Pancreas (tissue), 10 donors: ENCODE measurements around the gene BRICD5. TPM values are rescaled to one million over a fixed set of nuclear protein-coding genes. Genes with fewer than 3 reads are reported as not detected.

Experiments used
- ATAC-seq, 4 donors: fragments of 200-7000 bp; cut with Tn5 transposase; one replicate each; pipeline versions ENCODE4 v1.8.0 to v1.9.1; 2020; ENCODE audit warnings: mild to moderate bottlenecking in 4 of 4, moderate library complexity in 4 of 4
- DNase-seq, 6 donors: peaks; one replicate each; pipeline ENCODE4 v3.0.0-alpha.2; 2020
- FAIRE-seq: peaks from 2 replicates; lab custom pipeline; 2012; peaks lifted over from hg19 to GRCh38; lab: Jason Lieb, UNC
- H3K27ac ChIP-seq, 4 donors: fragments of 200-600 bp; sonication (generic); 1 replicate in 3 of 4; 2 replicates in 1 of 4; pipeline versions ENCODE4 v1.5.0 to v1.8.0; 2020
- H3K27me3 ChIP-seq, 4 donors: fragments of 200-600 bp; one replicate each; pipeline ENCODE4 v1.8.0; 2021
- H3K36me3 ChIP-seq, 3 donors: fragments of 200-600 bp; sonication (generic) in 1 of 3; one replicate each; pipeline versions ENCODE4 v1.5.0 to v1.8.0; 2020 to 2021
- H3K4me1 ChIP-seq, 3 donors: fragments of 200-600 bp; one replicate each; pipeline ENCODE4 v1.8.0; 2021
- H3K4me3 ChIP-seq, 4 donors: fragments of 200-600 bp; sonication (generic) in 2 of 4; one replicate each; pipeline versions ENCODE4 v1.5.0 to v1.8.0; 2020 to 2021
- H3K9me3 ChIP-seq, 4 donors: fragments of 200-600 bp; one replicate each; pipeline ENCODE4 v1.8.0; 2021
- WGBS, 2 donors: extraction: QIAGEN DNeasy Blood & Tissue Kit; methylation state at CpG; one replicate each; pipeline ENCODE4 v1.1.7; 2013; 5-methylcytosine and 5-hydroxymethylcytosine counted together
- intact Hi-C, 3 donors: fragments of 100-400 bp; cut with DNase I; formaldehyde crosslinking; loops; one replicate each; pipeline versions ENCODE4 v1.11.1 to v1.14.2; 2022
- polyA plus RNA-seq, 2 donors: library from polyadenylated mRNA; stranded (reverse); fragments of 200-250 nt; gene quantifications; one replicate each; pipeline ENCODE4 v1.2.3, GENCODE V29; 2013
- total RNA-seq, 6 donors: library from RNA; stranded (reverse); fragmentation: NEBNext Ultra II Directional in 4 of 6; extraction: Animal tissue kit (Norgen Biotek cat#: 25700) in 4 of 6; gene quantifications; one replicate each; pipeline versions ENCODE4 v1.2.1 to v1.2.4, GENCODE V29; 2021 to 2023
- TF ChIP-seq, protein P1 (sequence below), 4 donors: fragments of 200-600 bp; sonication (generic) in 3 of 4; IDR thresholded peaks; one replicate each; pipeline versions ENCODE4 v1.5.0 to v1.8.0; 2021; ENCODE audit warnings: antibody characterized with exemption in 4 of 4
- donor health status: healthy with polysubstance abuse.
- donor health status: DM: no; HTN: no; CAD: no; lungs with moderate emphysema.
- donor health status: DM: no; HTN: no; CAD: no.
- donor health status: control.
- donor health status: control.
- donor health status: Bipolar disorder and iron deficiency.
- donor health status: DM: yes; HTN: yes; CAD: no.
- donor health status: DM: no; HTN: no; CAD: no.
- donor health status: DM: no; HTN: no; CAD: no.
- donor health status: DM: yes; HTN: yes; CAD: no.

Gene BRICD5
- total and polyA plus RNA-seq, 8 donors: 1.0 to 24.5 (median 2.1) TPM

DNA sequence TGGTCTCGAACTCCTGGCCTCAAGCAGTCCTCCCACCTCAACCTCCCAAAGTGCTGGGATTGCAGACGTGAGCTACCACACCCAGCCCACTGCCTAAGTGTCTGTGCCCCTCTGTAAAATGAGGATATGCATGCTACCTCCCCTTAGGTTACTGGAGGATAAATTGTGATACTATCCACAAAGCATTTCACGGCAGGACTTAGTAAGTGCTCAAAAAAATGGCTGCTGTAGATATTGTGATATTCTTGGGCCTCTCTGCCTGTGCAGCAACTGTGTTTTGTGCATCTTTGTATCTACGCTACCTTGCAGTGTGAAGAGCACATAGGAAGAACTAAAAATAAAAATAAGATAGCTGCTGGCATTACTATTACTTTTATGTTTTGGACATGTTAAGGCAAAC is 12.4 kb downstream of the BRICD5 start:
- WGBS, 2 donors: 69 to 74% methylated on average over 4 of the region's 4 CpGs
- TF ChIP-seq, protein P1, sequence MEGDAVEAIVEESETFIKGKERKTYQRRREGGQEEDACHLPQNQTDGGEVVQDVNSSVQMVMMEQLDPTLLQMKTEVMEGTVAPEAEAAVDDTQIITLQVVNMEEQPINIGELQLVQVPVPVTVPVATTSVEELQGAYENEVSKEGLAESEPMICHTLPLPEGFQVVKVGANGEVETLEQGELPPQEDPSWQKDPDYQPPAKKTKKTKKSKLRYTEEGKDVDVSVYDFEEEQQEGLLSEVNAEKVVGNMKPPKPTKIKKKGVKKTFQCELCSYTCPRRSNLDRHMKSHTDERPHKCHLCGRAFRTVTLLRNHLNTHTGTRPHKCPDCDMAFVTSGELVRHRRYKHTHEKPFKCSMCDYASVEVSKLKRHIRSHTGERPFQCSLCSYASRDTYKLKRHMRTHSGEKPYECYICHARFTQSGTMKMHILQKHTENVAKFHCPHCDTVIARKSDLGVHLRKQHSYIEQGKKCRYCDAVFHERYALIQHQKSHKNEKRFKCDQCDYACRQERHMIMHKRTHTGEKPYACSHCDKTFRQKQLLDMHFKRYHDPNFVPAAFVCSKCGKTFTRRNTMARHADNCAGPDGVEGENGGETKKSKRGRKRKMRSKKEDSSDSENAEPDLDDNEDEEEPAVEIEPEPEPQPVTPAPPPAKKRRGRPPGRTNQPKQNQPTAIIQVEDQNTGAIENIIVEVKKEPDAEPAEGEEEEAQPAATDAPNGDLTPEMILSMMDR (IDR thresholded peaks at IDR 0.05): no peak
- H3K4me3 ChIP-seq: no peak overlapping the region
- ATAC-seq: no peak
- H3K27ac ChIP-seq: no peak overlapping the region
- no peak for DNase-seq
- H3K27me3 ChIP-seq: no peaks in the 10 kb centered on the region
- H3K9me3 ChIP-seq: no peaks in the 10 kb centered on the region
- peaks cover 5 to 7% (median 7%) of the 10 kb centered on the region in 3 donors for H3K4me1 ChIP-seq
- FAIRE-seq: no peak
- intact Hi-C loops: loop anchor here in 1 of 3 donors (10.0 kb wide), 1 partner anchor 57 kb away; the partner anchor contains the start of gene ECI1
- H3K36me3 ChIP-seq: no peaks in the 10 kb centered on the region

DNA sequence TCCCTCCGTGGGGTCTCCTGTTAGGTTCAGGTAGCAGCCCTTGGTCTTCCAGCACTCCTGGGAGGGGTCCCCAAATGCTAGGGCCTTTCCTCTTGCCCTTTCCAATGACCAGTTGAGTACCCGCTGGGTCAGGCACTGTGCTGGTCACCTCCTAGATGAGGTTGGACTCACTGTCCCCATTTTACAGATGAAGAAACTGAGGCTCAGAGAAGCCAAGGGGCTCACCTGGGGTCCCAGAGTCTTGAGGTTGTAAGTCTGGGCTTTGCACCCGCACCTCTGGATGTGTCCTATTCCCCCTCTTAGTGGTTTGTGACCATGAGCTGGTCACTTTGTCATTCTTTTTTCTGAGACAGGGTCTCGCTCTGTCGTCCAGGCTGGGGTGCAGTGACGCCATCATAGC is 12.9 kb downstream of the BRICD5 start:
- 80 to 86% methylated on average over 6 of the region's 6 CpGs for WGBS, 2 donors
- H3K36me3 ChIP-seq: no peaks in the 10 kb centered on the region
- H3K27me3 ChIP-seq: no peaks in the 10 kb centered on the region
- TF ChIP-seq, protein P1 (IDR thresholded peaks at IDR 0.05): no peak
- DNase-seq (no peak), FAIRE-seq (no peak), ATAC-seq (no peak)
- H3K9me3 ChIP-seq: no peaks in the 10 kb centered on the region
- H3K27ac ChIP-seq: no peak overlapping the region
- peaks cover 5 to 7% (median 7%) of the 10 kb centered on the region in 3 donors for H3K4me1 ChIP-seq
- intact Hi-C loops: loop anchor here in 1 of 3 donors (10.0 kb wide), 1 partner anchor 57 kb away; the partner anchor contains the start of gene ECI1
- H3K4me3 ChIP-seq: no peak overlapping the region

GRCh38 chr16:2196981-2197511 is 13.6 kb downstream of the BRICD5 start:
- H3K27me3 ChIP-seq: no peaks in the 10 kb centered on the region
- intact Hi-C loops: loop anchor here in 1 of 3 donors (10.0 kb wide), 1 partner anchor 58 kb away; the partner anchor contains the start of gene ECI1
- WGBS, 2 donors: 45 to 52% methylated on average over 26 to 32 of the region's 32 CpGs
- H3K4me3 ChIP-seq: peak overlapping the region in 2 of 4 donors; percentile 35 to 44
- H3K36me3 ChIP-seq: no peaks in the 10 kb centered on the region
- TF ChIP-seq, protein P1 (IDR thresholded peaks at IDR 0.05): no peak
- no peak for ATAC-seq
- H3K27ac ChIP-seq: no peak overlapping the region
- peak in 1 of 6 donors; percentile 65 for DNase-seq
- no peak for FAIRE-seq
- peaks cover 5 to 7% (median 7%) of the 10 kb centered on the region in 3 donors for H3K4me1 ChIP-seq
- H3K9me3 ChIP-seq: no peaks in the 10 kb centered on the region

DNA sequence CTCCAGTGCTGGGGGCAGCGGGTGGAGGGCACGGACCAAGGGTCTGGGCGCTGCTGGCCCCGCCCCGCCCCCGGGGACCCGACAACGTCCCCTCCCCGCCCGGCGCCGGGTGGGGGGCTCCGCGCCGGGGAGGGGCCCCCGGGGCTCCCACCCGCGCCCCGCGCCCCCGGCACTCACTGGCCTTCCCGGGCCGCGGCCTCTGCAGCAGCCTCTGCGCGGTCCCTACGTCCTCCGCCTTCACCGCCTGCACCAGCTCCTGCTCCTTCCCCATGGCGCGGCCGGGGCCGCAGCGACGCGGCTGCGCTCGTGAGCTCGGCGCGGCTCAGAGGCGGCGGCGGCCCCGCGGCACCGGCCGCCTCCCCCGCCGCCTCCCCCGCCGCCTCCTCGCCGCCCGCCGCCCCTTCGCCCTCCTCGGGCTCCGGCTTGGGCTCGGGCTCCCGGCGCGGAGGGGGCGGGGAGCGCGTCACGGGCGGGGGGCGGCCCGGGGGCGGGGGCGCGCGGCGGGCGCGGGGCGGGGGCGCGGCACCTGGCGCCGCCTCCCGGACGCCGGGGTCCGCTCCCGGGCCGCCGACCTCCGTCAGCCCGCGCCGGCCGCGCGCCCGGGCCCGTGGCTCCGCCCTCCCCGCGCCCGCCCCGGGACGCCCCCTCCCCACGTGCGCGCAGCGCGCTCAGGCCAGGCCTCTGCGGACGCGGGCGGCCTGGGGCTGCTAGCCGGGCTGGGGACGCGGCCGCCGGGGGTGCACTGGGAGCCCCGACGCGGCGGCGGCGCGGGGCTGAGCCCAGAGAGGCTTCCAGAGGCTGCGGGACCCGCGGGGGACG is 14.3 kb downstream of the BRICD5 start, which contains the start of gene CASKIN1:
Gene CASKIN1 (minus strand): TSS at position 444 of the 819 bp plus-strand sequence. CDS start 173 bp downstream, at position 271.
- DNase-seq (no peak), ATAC-seq (peak in 3 of 4 donors; percentile 21 to 55 (median 28)), FAIRE-seq (no peak)
- intact Hi-C loops: loop anchor here in 1 of 3 donors (10.0 kb wide), 1 partner anchor 58 kb away; the partner anchor contains the start of gene ECI1
- Histone ChIP-seq H3K36me3 (no peaks in the 10 kb centered on the region), H3K27ac (no peak within 1 kb of the TSS), H3K4me3 (peak within 1 kb of the TSS in 3 of 4 donors; percentile 30 to 45 (median 44)), H3K4me1 (peaks cover 5 to 7% (median 7%) of the 10 kb centered on the region in 3 donors), H3K9me3 (no peaks in the 10 kb centered on the region), H3K27me3 (no peaks in the 10 kb centered on the region)
- 0 to 1% methylated on average over 40 to 124 of the region's 129 CpGs for WGBS, 2 donors
- TF ChIP-seq, protein P1 (IDR thresholded peaks at IDR 0.05): no peak
